ENCODE results near the gene TSPAN32.

Gene TSPAN32

GRCh38 chr11:2259897-2260451, 41.8 kb upstream of the TSPAN32 start:
- Histone ChIP-seq H3K27me3 (ENCODE audit: insufficient read depth, low read length, poor library complexity) (no peaks in the 10 kb centered on the region), H3K9ac (ENCODE audit: low read depth, low read length) (no peak overlapping the region), H3K4me1 (ENCODE audit: insufficient read depth, low read length) (peaks cover 22% of the 10 kb centered on the region), H3K79me2 (ENCODE audit: insufficient read depth, low read length) (no peaks in the 10 kb centered on the region), H3K4me2 (ENCODE audit: insufficient read depth, low read length) (no peak overlapping the region), H2AFZ (ENCODE audit: low read depth, low read length) (no peak overlapping the region), H3K9me3 (ENCODE audit: insufficient read depth, low read length, severe bottlenecking) (no peaks in the 10 kb centered on the region), H3K4me3 (ENCODE audit: low read depth in 1 of 2, low read length in 2 of 2) (no peak overlapping the region), H3K27ac (ENCODE audit: low read length) (no peak overlapping the region), H3K36me3 (ENCODE audit: insufficient read depth, low read length) (no peaks in the 10 kb centered on the region), H4K20me1 (ENCODE audit: insufficient read depth, low read length) (no peaks in the 10 kb centered on the region)
- DNase-seq (no peak), ATAC-seq (ENCODE audit: insufficient read depth, low read depth) (no peak)
- TF ChIP-seq CTCF (IDR thresholded peaks at IDR 0.05; ENCODE audit: borderline replicate concordance, extremely low read depth, low read length, poor library complexity, severe bottlenecking) (no peak), EZH2 (IDR thresholded peaks at IDR 0.05; ENCODE audit: borderline replicate concordance, low read depth, low read length, severe bottlenecking) (no peak)

- TF ChIP-seq CTCF (IDR thresholded peaks at IDR 0.05; ENCODE audit: borderline replicate concordance, extremely low read depth, low read length, poor library complexity, severe bottlenecking), result no peak
- TF ChIP-seq EZH2 (IDR thresholded peaks at IDR 0.05; ENCODE audit: borderline replicate concordance, low read depth, low read length, severe bottlenecking), result no peak
- Histone ChIP-seq H3K27ac (ENCODE audit: low read length) (no peak overlapping the region), H3K9ac (ENCODE audit: low read depth, low read length) (no peak overlapping the region), H2AFZ (ENCODE audit: low read depth, low read length) (no peak overlapping the region), H3K4me3 (ENCODE audit: low read depth in 1 of 2, low read length in 2 of 2) (no peak overlapping the region), H3K36me3 (ENCODE audit: insufficient read depth, low read length) (no peaks in the 10 kb centered on the region), H3K27me3 (ENCODE audit: insufficient read depth, low read length, poor library complexity) (no peaks in the 10 kb centered on the region), H3K9me3 (ENCODE audit: insufficient read depth, low read length, severe bottlenecking) (no peaks in the 10 kb centered on the region), H3K79me2 (ENCODE audit: insufficient read depth, low read length) (no peaks in the 10 kb centered on the region), H4K20me1 (ENCODE audit: insufficient read depth, low read length) (no peaks in the 10 kb centered on the region), H3K4me2 (ENCODE audit: insufficient read depth, low read length) (no peak overlapping the region), H3K4me1 (ENCODE audit: insufficient read depth, low read length) (peaks cover 30% of the 10 kb centered on the region)
- no peak for ATAC-seq (ENCODE audit: insufficient read depth, low read depth)
- no peak for DNase-seq
Observed at GRCh38 chr11:2260491-2261364, 41.1 kb upstream of the TSPAN32 start.

- H3K27me3 ChIP-seq (ENCODE audit: insufficient read depth, low read length, poor library complexity), result no peaks in the 10 kb centered on the region
Observed at GRCh38 chr11:2261436-2262230, 40.2 kb upstream of the TSPAN32 start.

More at GRCh38 chr11:2261436-2262230, 40.2 kb upstream of the TSPAN32 start:
- Histone ChIP-seq H3K4me2 (ENCODE audit: insufficient read depth, low read length) (no peak overlapping the region), H4K20me1 (ENCODE audit: insufficient read depth, low read length) (no peaks in the 10 kb centered on the region), H3K4me1 (ENCODE audit: insufficient read depth, low read length) (peaks cover 39% of the 10 kb centered on the region), H3K27ac (ENCODE audit: low read length) (no peak overlapping the region; the same call in 1 of the 2 replicates), H3K9me3 (ENCODE audit: insufficient read depth, low read length, severe bottlenecking) (no peaks in the 10 kb centered on the region), H3K36me3 (ENCODE audit: insufficient read depth, low read length) (no peaks in the 10 kb centered on the region), H3K4me3 (ENCODE audit: low read depth in 1 of 2, low read length in 2 of 2) (no peak overlapping the region), H3K79me2 (ENCODE audit: insufficient read depth, low read length) (no peaks in the 10 kb centered on the region), H3K9ac (ENCODE audit: low read depth, low read length) (no peak overlapping the region), H2AFZ (ENCODE audit: low read depth, low read length) (no peak overlapping the region)
- DNase-seq (no peak), ATAC-seq (ENCODE audit: insufficient read depth, low read depth) (no peak)
- TF ChIP-seq CTCF (IDR thresholded peaks at IDR 0.05; ENCODE audit: borderline replicate concordance, extremely low read depth, low read length, poor library complexity, severe bottlenecking) (no peak), EZH2 (IDR thresholded peaks at IDR 0.05; ENCODE audit: borderline replicate concordance, low read depth, low read length, severe bottlenecking) (no peak)
